GM18519 (cell line): ENCODE results near the gene RERE.
"Not testable (repeated sequence)": the region's sequence is repeated elsewhere in the genome, so short reads cannot be mapped to it uniquely, and the experiment has no call there.

Source experiments
- ATAC-seq: cut with Tn5 transposase; IDR thresholded peaks from one replicate; pipeline ENCODE4 v1.9.1; 2021; ENCODE audit warnings: mild to moderate bottlenecking, moderate library complexity; ENCODE audit not compliant: unreplicated experiment, low FRiP score

The RERE gene

GRCh38 chr1:8845104-8846097 lies 28.0 kb upstream of the RERE start:
- no peak for ATAC-seq

GRCh38 chr1:8844501-8845006 lies 27.1 kb upstream of the RERE start:
- ATAC-seq: no peak

- ATAC-seq: no peak
These were observed 24.0 kb upstream of the RERE start for GRCh38 chr1:8841395-8841794.

GRCh38 chr1:8839990-8840389 lies 22.6 kb upstream of the RERE start:
- ATAC-seq: no peak

GRCh38 chr1:8835941-8836643 lies 18.7 kb upstream of the RERE start:
- ATAC-seq: no peak

- no peak for ATAC-seq
These were observed 13.9 kb upstream of the RERE start for GRCh38 chr1:8831340-8831739.

GRCh38 chr1:8830732-8831131 lies 13.3 kb upstream of the RERE start:
- ATAC-seq: not testable (repeated sequence)

- ATAC-seq: no peak
These were observed 8.6 kb upstream of the RERE start for GRCh38 chr1:8825985-8826481.

- no peak for ATAC-seq
These were observed 5.8 kb upstream of the RERE start for GRCh38 chr1:8823295-8823664.

- ATAC-seq: no peak
These were observed 5.2 kb upstream of the RERE start for GRCh38 chr1:8822373-8823294.

- ATAC-seq: no peak
These were observed 3.6 kb upstream of the RERE start for GRCh38 chr1:8821084-8821483.

- ATAC-seq: not testable (repeated sequence)
These were observed 1.3 kb upstream of the RERE start for GRCh38 chr1:8818789-8819188.

- no peak for ATAC-seq
These were observed 910 bp upstream of the RERE start for GRCh38 chr1:8818325-8818775.

- ATAC-seq: no peak
These were observed 519 bp downstream of the RERE start for GRCh38 chr1:8816831-8817411.

- no peak for ATAC-seq
These were observed 1.2 kb downstream of the RERE start for GRCh38 chr1:8816264-8816663.

- no peak for ATAC-seq
These were observed 1.8 kb downstream of the RERE start for GRCh38 chr1:8815582-8816151.

- no peak for ATAC-seq
These were observed 2.6 kb downstream of the RERE start for GRCh38 chr1:8814865-8815264.

GRCh38 chr1:8813991-8814390 lies 3.4 kb downstream of the RERE start:
- ATAC-seq: no peak

GRCh38 chr1:8813016-8813763 lies 4.2 kb downstream of the RERE start:
- ATAC-seq: no peak
